Transverse colon (tissue), 4 donors: ENCODE data around the gene CEACAM19. TPM values are rescaled to one million over a fixed set of nuclear protein-coding genes. Genes with fewer than 3 reads are reported as not detected.

Experiments used
- DNase-seq: peaks from one replicate; pipeline ENCODE4 v3.0.0-alpha.2; 2019
- H3K27ac ChIP-seq, 4 donors: fragments of 200-600 bp; sonication (generic); 2 replicates each; pipeline ENCODE4 v1.5.1; 2016 to 2018; ENCODE audit warnings: inconsistent platforms in 4 of 4
- H3K27me3 ChIP-seq: fragments of 200-600 bp; sonication (generic); 2 replicates; pipeline ENCODE4 v1.5.1; 2017; ENCODE audit warnings: inconsistent platforms
- H3K36me3 ChIP-seq, 4 donors: fragments of 200-600 bp; sonication (generic); 2 replicates each; pipeline ENCODE4 v1.5.1; 2017 to 2019; ENCODE audit warnings: inconsistent platforms in 4 of 4
- H3K4me1 ChIP-seq, 4 donors: fragments of 200-600 bp; sonication (generic); 2 replicates each; pipeline ENCODE4 v1.5.1; 2017 to 2020; ENCODE audit warnings: inconsistent platforms in 4 of 4
- H3K4me3 ChIP-seq, 4 donors: fragments of 200-600 bp; sonication (generic); 1 replicate in 1 of 4; 2 replicates in 3 of 4; pipeline versions ENCODE4 v1.5.1 to v1.6.1; 2017 to 2019; ENCODE audit warnings: inconsistent platforms in 4 of 4
- H3K9me3 ChIP-seq, 2 donors: fragments of 200-600 bp; sonication (generic); 2 replicates each; pipeline ENCODE4 v1.5.1; 2017 to 2019; ENCODE audit warnings: inconsistent platforms in 2 of 2
- EP300 ChIP-seq: sonication (generic); formaldehyde crosslinking; IDR thresholded peaks from one replicate; pipeline ENCODE4 v1.6.1; 2017; ENCODE audit warnings: antibody characterized with exemption, low read depth
- POLR2A ChIP-seq: fragments of 450-650 bp; IDR thresholded peaks from one replicate; pipeline ENCODE4 v1.6.1; 2016; ENCODE audit warnings: antibody characterized with exemption, mild to moderate bottlenecking, moderate library complexity
- POLR2AphosphoS5 ChIP-seq, 3 donors: sonication (generic); formaldehyde crosslinking; IDR thresholded peaks; one replicate each; pipeline ENCODE4 v1.6.1; 2016; ENCODE audit warnings: antibody characterized with exemption in 3 of 3
- WGBS, 2 donors: methylation state at CpG; one replicate each; pipeline ENCODE4 v1.1.5; 2018; ENCODE audit warnings: low coverage in 1 of 2; 5-methylcytosine and 5-hydroxymethylcytosine counted together
- in situ Hi-C, 4 donors: fragments of 200-750 bp; cut with MboI; loops; one replicate each; pipeline versions ENCODE4 v1.15.0 to v1.15.1; 2017; ENCODE audit warnings: low sequenced_read_pairs in 3 of 4, low pct_ligation_motif_present in 1 of 4, low pct_unique_long_range_greater_than_20kb in 1 of 4
- intact Hi-C: fragments of 100-400 bp; cut with DNase I; formaldehyde crosslinking; loops from one replicate; pipeline ENCODE4 v1.15.1; 2023; ENCODE audit warnings: low total_unique reads
- total RNA-seq, 4 donors: library from RNA; depleted of rRNA; stranded (reverse); fragments of >200 nt; gene quantifications; one replicate each; pipeline ENCODE4 v1.1.0, GENCODE V29; 2016
- TF ChIP-seq, protein P1 (sequence below), 5 experiments: fragments of 200-600 bp in 3 of 5; fragments of 450-650 bp in 2 of 5; sonication (generic) in 3 of 5; IDR thresholded peaks; 1 replicate in 2 of 5; 2 replicates in 3 of 5; pipeline ENCODE4 v1.5.1; 2016 to 2017; ENCODE audit warnings: antibody characterized with exemption in 5 of 5, inconsistent platforms in 3 of 5, mild to moderate bottlenecking in 2 of 5, moderate library complexity in 1 of 5

Gene CEACAM19
- total RNA-seq, 4 donors from 2014 or later = 3.8 to 19.1 (median 9.9) TPM

DNA sequence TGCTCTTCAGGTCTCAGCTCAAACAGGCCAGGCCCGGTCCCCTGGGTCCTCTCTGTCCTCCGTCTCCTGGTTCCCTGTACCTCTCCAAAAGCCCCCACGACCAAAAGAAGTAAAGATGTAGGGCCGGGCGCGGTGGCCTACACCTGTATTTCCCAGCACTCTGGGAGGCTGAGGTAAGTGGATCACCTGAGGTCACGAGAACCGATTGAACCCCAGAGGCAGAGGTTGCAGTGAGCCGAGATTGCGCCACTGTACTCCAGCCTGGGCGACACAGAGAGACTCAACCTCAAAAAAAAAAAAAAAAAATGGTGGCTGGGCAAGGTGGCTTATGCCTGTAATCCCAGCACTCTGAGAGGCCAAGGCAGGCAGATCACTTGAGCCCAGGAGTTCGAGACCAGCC lies 55.2 kb downstream of the CEACAM19 start:
- intact Hi-C loops (no loop called here), in situ Hi-C loops (loop anchor here in 2 of 4 donors (5.0 kb wide), 1 partner anchor 41 kb away; no protein-coding TSS in a partner anchor)
- Histone ChIP-seq H3K9me3 (no peaks in the 10 kb centered on the region), H3K27ac (peak overlapping the region; percentile 81 to 90 (median 82)), H3K36me3 (no peaks in the 10 kb centered on the region), H3K4me3 (no peak overlapping the region), H3K27me3 (no peaks in the 10 kb centered on the region), H3K4me1 (peaks cover 3 to 57% (median 33%) of the 10 kb centered on the region in 4 donors)
- peak; percentile 29 for DNase-seq
- TF ChIP-seq POLR2AphosphoS5 (IDR thresholded peaks at IDR 0.05) = no peak
- TF ChIP-seq, protein P1, sequence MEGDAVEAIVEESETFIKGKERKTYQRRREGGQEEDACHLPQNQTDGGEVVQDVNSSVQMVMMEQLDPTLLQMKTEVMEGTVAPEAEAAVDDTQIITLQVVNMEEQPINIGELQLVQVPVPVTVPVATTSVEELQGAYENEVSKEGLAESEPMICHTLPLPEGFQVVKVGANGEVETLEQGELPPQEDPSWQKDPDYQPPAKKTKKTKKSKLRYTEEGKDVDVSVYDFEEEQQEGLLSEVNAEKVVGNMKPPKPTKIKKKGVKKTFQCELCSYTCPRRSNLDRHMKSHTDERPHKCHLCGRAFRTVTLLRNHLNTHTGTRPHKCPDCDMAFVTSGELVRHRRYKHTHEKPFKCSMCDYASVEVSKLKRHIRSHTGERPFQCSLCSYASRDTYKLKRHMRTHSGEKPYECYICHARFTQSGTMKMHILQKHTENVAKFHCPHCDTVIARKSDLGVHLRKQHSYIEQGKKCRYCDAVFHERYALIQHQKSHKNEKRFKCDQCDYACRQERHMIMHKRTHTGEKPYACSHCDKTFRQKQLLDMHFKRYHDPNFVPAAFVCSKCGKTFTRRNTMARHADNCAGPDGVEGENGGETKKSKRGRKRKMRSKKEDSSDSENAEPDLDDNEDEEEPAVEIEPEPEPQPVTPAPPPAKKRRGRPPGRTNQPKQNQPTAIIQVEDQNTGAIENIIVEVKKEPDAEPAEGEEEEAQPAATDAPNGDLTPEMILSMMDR (IDR thresholded peaks at IDR 0.05) = no peak
- TF ChIP-seq POLR2A = no peak
- no peak for TF ChIP-seq EP300
- WGBS, 2 donors = 88 to 92% methylated on average over 5 to 12 of the region's 12 CpGs

DNA sequence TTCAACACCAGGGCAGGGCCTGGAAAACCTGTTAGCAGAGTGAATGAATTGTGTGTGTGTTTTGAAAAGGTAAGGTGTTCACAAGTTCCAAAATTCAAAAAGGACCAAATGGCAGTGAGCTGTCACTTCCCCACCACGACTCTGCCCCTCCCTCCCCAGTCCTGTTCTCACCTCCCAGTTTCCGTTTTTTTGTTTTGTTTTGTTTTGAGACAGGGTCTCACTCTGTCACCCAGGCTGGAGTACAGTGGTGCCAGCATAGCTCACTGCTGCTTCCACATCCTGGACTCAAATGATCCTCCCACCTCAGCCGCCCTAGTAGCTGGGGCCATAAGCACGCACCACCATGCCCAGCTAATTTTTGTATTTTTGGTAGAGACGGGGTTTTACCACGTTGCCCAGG lies 56.9 kb downstream of the CEACAM19 start:
- Histone ChIP-seq H3K4me3 (no peak overlapping the region), H3K4me1 (peaks cover 3 to 41% (median 28%) of the 10 kb centered on the region in 4 donors), H3K36me3 (no peaks in the 10 kb centered on the region), H3K27me3 (no peaks in the 10 kb centered on the region), H3K9me3 (no peaks in the 10 kb centered on the region), H3K27ac (no peak overlapping the region)
- WGBS, 2 donors = 54 to 68% methylated on average over 3 to 6 of the region's 6 CpGs
- no peak for TF ChIP-seq POLR2A
- no peak for TF ChIP-seq EP300
- TF ChIP-seq, protein P1 (IDR thresholded peaks at IDR 0.05) = no peak
- no peak for TF ChIP-seq POLR2AphosphoS5 (IDR thresholded peaks at IDR 0.05)
- DNase-seq = no peak
- in situ Hi-C loops (loop anchor here in 2 of 4 donors (5.0 kb wide), 1 partner anchor 39 kb away; no protein-coding TSS in a partner anchor), intact Hi-C loops (no loop called here)

DNA sequence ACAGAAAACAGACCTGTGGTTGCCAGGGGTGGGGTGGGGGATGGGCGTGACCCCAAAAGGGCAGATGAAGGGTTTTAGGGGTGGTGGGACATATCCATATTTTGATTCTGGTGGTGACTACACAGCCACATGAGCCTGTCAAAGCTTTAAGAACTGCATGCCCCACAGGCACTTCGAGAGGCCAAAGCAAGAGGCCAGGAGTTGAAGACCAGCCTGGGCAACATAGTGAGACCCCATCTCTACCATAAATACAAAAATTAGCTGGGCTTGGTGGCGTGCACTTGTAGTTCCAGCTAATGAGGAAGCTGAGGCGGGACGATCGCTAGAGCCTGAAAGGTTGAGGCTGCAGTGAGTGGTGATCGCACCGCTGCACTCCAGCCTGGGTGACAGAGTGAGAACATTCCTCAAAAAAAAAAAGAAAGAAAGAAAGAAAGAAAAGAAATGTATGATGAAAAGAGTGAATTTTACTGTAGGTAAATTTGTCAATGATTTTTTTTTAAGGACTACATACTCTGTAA lies 58.3 kb downstream of the CEACAM19 start:
- Histone ChIP-seq H3K4me1 (peaks cover 0 to 28% (median 19%) of the 10 kb centered on the region in 4 donors), H3K27ac (no peak overlapping the region), H3K4me3 (no peak overlapping the region), H3K27me3 (no peaks in the 10 kb centered on the region), H3K36me3 (no peaks in the 10 kb centered on the region), H3K9me3 (no peaks in the 10 kb centered on the region)
- DNase-seq = no peak
- WGBS, 2 donors = 84 to 87% methylated on average over 6 to 8 of the region's 8 CpGs
- in situ Hi-C loops = loop anchor here in 2 of 4 donors (5.0 kb wide), 1 partner anchor 38 kb away; no protein-coding TSS in a partner anchor
- TF ChIP-seq, protein P1 (IDR thresholded peaks at IDR 0.05) = no peak
- TF ChIP-seq EP300 = no peak
- no peak for TF ChIP-seq POLR2AphosphoS5 (IDR thresholded peaks at IDR 0.05)
- no peak for TF ChIP-seq POLR2A
- intact Hi-C loops = no loop called here

DNA sequence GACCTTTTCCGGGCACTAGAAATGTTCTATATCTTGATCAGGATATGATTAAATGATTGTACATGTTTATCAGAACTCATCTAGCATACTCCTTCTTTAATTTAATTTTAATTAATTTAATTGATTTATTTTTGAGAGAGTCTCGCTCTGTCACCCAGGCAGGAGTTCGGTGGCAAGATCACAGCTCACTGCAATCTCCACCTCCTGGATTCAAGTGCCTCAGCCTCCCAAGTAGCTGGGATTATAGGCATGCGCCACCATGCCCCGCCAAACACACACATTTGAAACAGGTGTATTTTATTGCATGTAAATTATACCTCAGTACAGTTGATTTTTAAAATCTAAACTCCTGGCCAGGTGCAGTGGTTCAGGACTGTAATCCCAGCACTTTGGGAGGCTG lies 59.8 kb downstream of the CEACAM19 start:
- in situ Hi-C loops = no loop called here
- intact Hi-C loops = no loop called here
- 43 to 65% methylated on average over 1 to 5 of the region's 5 CpGs for WGBS, 2 donors
- Histone ChIP-seq H3K36me3 (no peaks in the 10 kb centered on the region), H3K27ac (peak overlapping the region in 3 of 4 donors; percentile 38 to 60 (median 40)), H3K27me3 (no peaks in the 10 kb centered on the region), H3K4me3 (no peak overlapping the region), H3K9me3 (no peaks in the 10 kb centered on the region), H3K4me1 (peaks cover 0 to 25% (median 14%) of the 10 kb centered on the region in 4 donors)
- TF ChIP-seq POLR2A (no peak), POLR2AphosphoS5 (IDR thresholded peaks at IDR 0.05) (no peak), EP300 (no peak)
- TF ChIP-seq, protein P1 (IDR thresholded peaks at IDR 0.05) = no peak
- peak; percentile 57 for DNase-seq
